A673 (cell line): ENCODE measurements around the gene CHFR.

Source experiments
- CTCF ChIP-seq: fragments of 300-800, 200-600 bp; sonication (generic); conservative IDR thresholded peaks from 2 replicates; pipeline ENCODE4 v1.5.1; 2017; ENCODE audit warnings: low read depth, mild to moderate bottlenecking, antibody characterized with exemption, low read length, moderate library complexity, mixed read lengths
- EZH2 ChIP-seq: fragments of 200-600 bp; sonication (generic); IDR thresholded peaks from 2 replicates; pipeline ENCODE4 v1.6.1; 2017; ENCODE audit warnings: borderline replicate concordance, low read depth, mild to moderate bottlenecking, mixed read lengths, antibody characterized with exemption, low read length; ENCODE audit not compliant: poor library complexity, severe bottlenecking

- TF ChIP-seq CTCF (no peak), EZH2 (no peak)
These were observed 13.7 kb downstream of the CHFR start for GRCh38 chr12:132873724-132874123.
